SK-N-SH (cell line): ENCODE results near the gene ARHGEF7. TPM values are rescaled to one million over a fixed set of nuclear protein-coding genes. Genes with fewer than 3 reads are reported as not detected.

ENCODE experiments used
- CTCF ChIA-PET: fragments of 300-600, 350-600 bp; formaldehyde crosslinking; extraction: SDS; loops from one replicate; lab custom pipeline; 2021; lab: Yijun Ruan, JAX
- POLR2A ChIA-PET: fragments of 350-600 bp; sonication (Branson Sonifier 250); formaldehyde crosslinking; extraction: SDS; loops from one replicate; lab custom pipeline; 2020; ENCODE audit warnings: antibody characterized with exemption, inconsistent platforms; lab: Yijun Ruan, JAX
- DNase-seq: peaks from one replicate; pipeline ENCODE4 v3.0.0; 2012
- H2AFZ ChIP-seq: fragments of 200-600 bp; sonication (generic); 2 replicates; pipeline ENCODE4 v1.8.1; 2016; ENCODE audit warnings: antibody characterized with exemption, mild to moderate bottlenecking, low read depth
- H3F3A ChIP-seq: fragments of 200-600 bp; sonication (generic); replicated peaks from 2 replicates; pipeline ENCODE3; 2016; ENCODE audit warnings: antibody characterized with exemption, mild to moderate bottlenecking; ENCODE audit not compliant: insufficient read depth
- H3K27ac ChIP-seq, 2 experiments: fragments of 200-500 bp in 1 of 2; fragments of 200-600 bp in 1 of 2; sonication (Bioruptor generic) in 1 of 2; sonication (generic), shearing (Covaris generic) in 1 of 2; 2 replicates each; pipeline versions ENCODE4 v1.5.1 to v1.6.1; 2014 to 2016; ENCODE audit warnings: low read depth in 2 of 2, inconsistent platforms in 1 of 2, low read length in 1 of 2, mild to moderate bottlenecking in 1 of 2, mixed read lengths in 1 of 2
- H3K27me3 ChIP-seq: fragments of 200-600 bp; sonication (generic), shearing (Covaris generic); 2 replicates; pipeline ENCODE4 v1.6.1; 2016; ENCODE audit warnings: mixed run types; ENCODE audit not compliant: insufficient read depth
- H3K36me3 ChIP-seq, 2 experiments: fragments of 200-500 bp in 1 of 2; fragments of 200-600 bp in 1 of 2; sonication (Bioruptor generic) in 1 of 2; sonication (generic) in 1 of 2; replicated peaks in 1 of 2; 2 replicates each; pipeline versions ENCODE3 to v1.5.1; 2014 to 2016; ENCODE audit warnings: low read length in 1 of 2, mild to moderate bottlenecking in 1 of 2; ENCODE audit not compliant: insufficient read depth in 2 of 2, control insufficient read depth in 1 of 2
- H3K4me1 ChIP-seq, 2 experiments: fragments of 200-500 bp in 1 of 2; fragments of 200-600 bp in 1 of 2; sonication (Bioruptor generic) in 1 of 2; sonication (generic), shearing (Covaris generic) in 1 of 2; 2 replicates each; pipeline versions ENCODE4 v1.5.1 to v1.6.1; 2014 to 2016; ENCODE audit warnings: low read depth in 1 of 2, low read length in 1 of 2, mixed run types in 1 of 2; ENCODE audit not compliant: insufficient read depth in 2 of 2, control insufficient read depth in 1 of 2
- H3K4me2 ChIP-seq: fragments of 200-600 bp; sonication (generic), shearing (Covaris generic); 2 replicates; pipeline ENCODE4 v1.6.1; 2017; ENCODE audit warnings: mixed run types
- H3K4me3 ChIP-seq, 2 experiments: fragments of 200-500 bp in 1 of 2; fragments of 200-600 bp in 1 of 2; sonication (Bioruptor generic) in 1 of 2; sonication (generic), shearing (Covaris generic) in 1 of 2; 2 replicates each; pipeline versions ENCODE4 v1.5.1 to v1.8.1; 2014 to 2016; ENCODE audit warnings: low read depth in 2 of 2, inconsistent platforms in 1 of 2, low read length in 1 of 2, mild to moderate bottlenecking in 1 of 2, mixed read lengths in 1 of 2, moderate library complexity in 1 of 2
- H3K79me2 ChIP-seq: fragments of 200-600 bp; sonication (generic); 2 replicates; pipeline ENCODE4 v1.8.1; 2017; ENCODE audit warnings: mild to moderate bottlenecking; ENCODE audit not compliant: insufficient read depth
- H3K9ac ChIP-seq: fragments of 200-600 bp; sonication (generic); 2 replicates; pipeline ENCODE4 v1.6.1; 2017; ENCODE audit warnings: mixed run types
- H3K9me2 ChIP-seq: fragments of 200-600 bp; sonication (generic); 2 replicates; pipeline ENCODE4 v1.6.1; 2017; ENCODE audit warnings: mixed run types
- H3K9me3 ChIP-seq: fragments of 200-600 bp; sonication (generic); 2 replicates; pipeline ENCODE4 v1.6.1; 2017; ENCODE audit warnings: mixed run types, mild to moderate bottlenecking, moderate library complexity
- H4K20me1 ChIP-seq: fragments of 200-600 bp; sonication (generic); 2 replicates; pipeline ENCODE4 v1.6.1; 2017; ENCODE audit warnings: mild to moderate bottlenecking, mixed run types; ENCODE audit not compliant: insufficient read depth
- CHD2 ChIP-seq: fragments of 150-350 bp; IDR thresholded peaks from 2 replicates; pipeline ENCODE4 v1.6.1; 2018; ENCODE audit warnings: low read length; ENCODE audit not compliant: partially characterized antibody
- CTCF ChIP-seq: fragments of 200-600 bp; sonication (generic); IDR thresholded peaks from 2 replicates; pipeline ENCODE4 v1.6.1; 2017; ENCODE audit warnings: antibody characterized with exemption, mild to moderate bottlenecking, moderate library complexity
- EZH2phosphoT487 ChIP-seq: fragments of 200-600 bp; sonication (generic); IDR thresholded peaks from 2 replicates; pipeline ENCODE4 v1.6.1; 2017; ENCODE audit warnings: low read depth, mixed run types, mild to moderate bottlenecking, antibody characterized with exemption, moderate library complexity, borderline replicate concordance
- MAX ChIP-seq: IDR thresholded peaks from 2 replicates; pipeline ENCODE4 v1.4.0; 2012; ENCODE audit warnings: low read depth
- NFIC ChIP-seq: IDR thresholded peaks from 2 replicates; pipeline ENCODE4 v1.4.0; 2012; ENCODE audit warnings: borderline replicate concordance
- NRF1 ChIP-seq: IDR thresholded peaks from 2 replicates; pipeline ENCODE4 v1.6.1; 2012; ENCODE audit warnings: low read depth, mild to moderate bottlenecking, low read length
- POLR2AphosphoS5 ChIP-seq: IDR thresholded peaks from 2 replicates; pipeline ENCODE4 v1.6.1; 2012; ENCODE audit warnings: low read depth, low read length
- RAD21 ChIP-seq: IDR thresholded peaks from 2 replicates; pipeline ENCODE4 v1.6.1; 2012; ENCODE audit warnings: mild to moderate bottlenecking, low read length
- REST ChIP-seq: IDR thresholded peaks from 2 replicates; pipeline ENCODE4 v1.6.1; 2012; ENCODE audit warnings: mild to moderate bottlenecking, low read depth, low read length, moderate library complexity
- RXRA ChIP-seq: IDR thresholded peaks from 2 replicates; pipeline ENCODE4 v1.4.0; 2012; ENCODE audit warnings: low read depth, mild to moderate bottlenecking, borderline replicate concordance
- SMC3 ChIP-seq: IDR thresholded peaks from 2 replicates; pipeline ENCODE4 v1.6.1; 2012; ENCODE audit warnings: low read depth, low read length, improper control_type of control experiment
- TEAD4 ChIP-seq: IDR thresholded peaks from 2 replicates; pipeline ENCODE4 v1.4.0; 2012; ENCODE audit warnings: mild to moderate bottlenecking, borderline replicate concordance; ENCODE audit not compliant: insufficient read depth
- USF1 ChIP-seq: IDR thresholded peaks from 2 replicates; pipeline ENCODE4 v1.4.0; 2012; ENCODE audit warnings: low read depth, borderline replicate concordance
- USF2 ChIP-seq: fragments of 150-350 bp; IDR thresholded peaks from 2 replicates; pipeline ENCODE4 v1.6.1; 2017; ENCODE audit warnings: antibody characterized with exemption, low read length, low read depth, borderline replicate concordance
- YY1 ChIP-seq: IDR thresholded peaks from 2 replicates; pipeline ENCODE4 v1.4.0; 2012; ENCODE audit warnings: low read depth, mild to moderate bottlenecking
- WGBS: methylation state at CpG from one replicate; pipeline ENCODE4 v1.1.6; 2017; ENCODE audit warnings: low lambda C conversion rate; 5-methylcytosine and 5-hydroxymethylcytosine counted together
- polyA plus RNA-seq, 3 experiments: library from polyadenylated mRNA; depleted of rRNA; stranded (reverse); fragments of >200 nt; gene quantifications; 2 replicates each; pipeline ENCODE4 v1.2.3, GENCODE V29; 2012

The ARHGEF7 gene
- polyA plus RNA-seq, 1 of the 3 experiments (the other 2 are of a cell fraction): 21.6 TPM

- ChIA-PET CTCF (interaction anchor here (1.8 to 5.9 kb wide), 2 partner anchors 13 to 147 kb away, joined by 6 to 48 read pairs; no protein-coding TSS in a partner anchor), POLR2A (interaction anchor here (0.6 kb wide), 1 partner anchor 320 kb away, joined by 5 read pairs; no protein-coding TSS in a partner anchor)
- Histone ChIP-seq H3K4me3 (no peak overlapping the region), H3K36me3 (peaks cover 4 to 6% of the 10 kb centered on the region in 2 experiments), H2AFZ (no peak overlapping the region), H3K4me1 (peaks cover 18 to 30% of the 10 kb centered on the region in 2 experiments; a peak in 3 of 4 replicates), H4K20me1 (peaks cover 75% of the 10 kb centered on the region), H3K9ac (no peak overlapping the region), H3F3A (no peaks in the 10 kb centered on the region), H3K27me3 (no peaks in the 10 kb centered on the region), H3K27ac (no peak overlapping the region), H3K79me2 (peaks cover 86% of the 10 kb centered on the region), H3K9me3 (no peaks in the 10 kb centered on the region), H3K9me2 (no peaks in the 10 kb centered on the region), H3K4me2 (no peak overlapping the region)
- 95% methylated on average over 19 of the region's 22 CpGs for WGBS
- no peak for DNase-seq
- TF ChIP-seq TEAD4 (no peak), EZH2phosphoT487 (no peak), USF2 (no peak), MAX (no peak), NFIC (no peak), RXRA (no peak)
Observed at GRCh38 chr13:111213964-111214726, 99.0 kb downstream of the ARHGEF7 start.

- H3K27ac ChIP-seq: no peak overlapping the region
- H3K27me3 ChIP-seq: no peaks in the 10 kb centered on the region
- no peak overlapping the region for H3K4me2 ChIP-seq
- H3K9me3 ChIP-seq: no peaks in the 10 kb centered on the region
- no peak overlapping the region for H3K4me3 ChIP-seq
- no peaks in the 10 kb centered on the region for H3K9me2 ChIP-seq
- WGBS: 93% methylated on average over 18 of the region's 19 CpGs
- H3K79me2 ChIP-seq: peaks cover 89% of the 10 kb centered on the region
- ChIA-PET CTCF (interaction anchor here (0.7 to 5.9 kb wide), 9 partner anchors 9 to 166 kb away, joined by 3 to 48 read pairs (median 5); no protein-coding TSS in a partner anchor), POLR2A (no interaction called here)
- H4K20me1 ChIP-seq: peaks cover 79% of the 10 kb centered on the region
- peaks cover 3 to 5% of the 10 kb centered on the region in 2 experiments for H3K36me3 ChIP-seq
- H3K9ac ChIP-seq: no peak overlapping the region
- H3K4me1 ChIP-seq: peaks cover 15 to 29% of the 10 kb centered on the region in 2 experiments; a peak in 3 of 4 replicates
- H2AFZ ChIP-seq: no peak overlapping the region
- no peak for DNase-seq
- no peaks in the 10 kb centered on the region for H3F3A ChIP-seq
- no peak for TF ChIP-seq REST
- no peak for TF ChIP-seq USF1
- TF ChIP-seq CTCF: no peak
- no peak for TF ChIP-seq SMC3
- TF ChIP-seq YY1: no peak
- no peak for TF ChIP-seq RAD21
- no peak for TF ChIP-seq POLR2AphosphoS5
- no peak for TF ChIP-seq MAX
- TF ChIP-seq NRF1: no peak
- TF ChIP-seq CHD2: no peak
- TF ChIP-seq NFIC: no peak
Observed at GRCh38 chr13:111215081-111216047, 100.3 kb downstream of the ARHGEF7 start.
